NCI-H1417 (cell line): ENCODE data around the gene LYST.
"Not testable (repeated sequence)": the region's sequence is repeated elsewhere in the genome, so short reads cannot be mapped to it uniquely, and the experiment has no call there.

Experiments
- DNase-seq, 3 experiments: peaks; one replicate each; lab custom pipeline; 2025; lab: John Stamatoyannopoulos, UW

Gene LYST

GRCh38 chr1:235818632-235819136 lies 48.0 kb downstream of the LYST start:
- DNase-seq, result no peak

DNA sequence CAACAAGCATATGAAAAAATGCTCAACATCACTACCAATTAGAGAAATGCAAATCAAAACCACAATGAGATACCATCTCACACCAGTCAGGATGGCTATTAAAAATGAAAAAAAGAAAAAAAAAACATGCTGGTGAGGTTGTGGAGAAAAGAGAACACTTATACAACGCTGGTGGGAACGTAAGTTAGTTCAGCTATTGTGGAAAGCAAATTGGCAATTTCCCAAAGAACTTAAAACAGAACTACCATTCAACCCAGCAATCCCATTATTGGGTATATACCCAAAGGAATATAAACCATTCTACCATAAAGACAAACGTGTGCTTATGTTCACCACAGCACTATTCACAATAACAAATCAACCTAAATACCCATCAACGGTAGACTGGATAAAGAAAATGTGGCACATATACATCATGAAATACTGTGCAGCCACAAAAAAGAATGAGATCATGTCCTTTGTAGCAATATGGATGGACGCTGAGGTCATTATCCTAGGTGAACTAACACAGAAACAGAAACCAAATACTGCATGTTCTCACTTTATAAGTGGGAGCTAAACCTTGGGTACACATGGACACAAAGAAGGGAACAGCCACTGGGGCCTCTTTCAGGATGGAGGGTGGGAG lies 49.5 kb downstream of the LYST start:
- DNase-seq, result no peak

DNA sequence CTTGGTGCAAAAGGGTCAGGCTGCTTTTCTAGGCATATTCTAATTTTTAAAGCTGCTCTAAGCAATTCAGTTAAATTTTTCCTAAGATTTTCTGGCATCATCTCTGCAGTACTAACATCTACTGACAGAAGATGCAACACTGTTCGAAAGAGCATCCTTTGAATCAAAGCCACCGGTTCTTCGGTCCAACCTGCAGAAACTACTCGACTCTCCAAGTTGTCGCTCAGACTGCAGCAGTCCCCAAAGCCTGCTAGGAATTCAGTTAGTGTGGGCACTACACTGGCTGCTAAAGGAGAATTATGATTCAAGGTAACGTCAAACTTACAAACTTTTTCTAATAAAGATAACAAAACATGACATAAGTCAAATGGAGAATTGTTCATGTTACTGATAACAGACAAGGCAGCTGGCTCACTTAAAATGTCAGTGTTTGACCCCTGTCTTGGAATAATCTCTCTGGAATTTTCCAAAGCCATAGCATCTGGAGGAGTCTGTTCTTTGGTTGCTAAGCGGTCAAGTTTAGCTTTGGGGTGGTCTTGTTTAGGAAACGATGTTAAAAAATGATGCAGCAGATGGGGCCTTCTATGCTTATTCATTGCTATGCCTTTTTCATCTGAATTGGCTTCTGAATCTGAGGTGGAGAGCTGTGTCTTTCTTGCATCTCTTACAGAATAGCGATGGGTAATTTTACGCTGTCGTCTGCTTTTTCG lies 56.9 kb downstream of the LYST start:
- no peak for DNase-seq

DNA sequence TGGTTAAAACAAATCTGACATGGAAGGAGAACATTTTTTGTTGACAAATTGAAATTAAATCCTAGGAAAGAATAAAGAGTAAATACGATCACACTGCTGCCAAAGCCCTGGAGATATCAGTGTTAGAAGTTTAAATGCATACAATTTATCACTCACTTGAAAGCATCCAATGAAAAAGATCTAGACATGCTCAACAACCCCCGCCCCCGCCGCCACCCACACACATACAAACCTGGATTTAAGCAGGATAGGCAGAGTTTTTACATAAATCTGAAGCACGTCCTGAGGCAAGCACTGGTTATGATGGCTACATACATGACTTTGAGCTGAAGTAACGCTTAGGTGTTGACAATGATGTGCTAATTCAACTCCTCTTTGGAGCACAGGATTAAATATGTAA lies 58.5 kb downstream of the LYST start:
- DNase-seq, result no peak

GRCh38 chr1:235806123-235806522 lies 60.6 kb downstream of the LYST start:
- DNase-seq, result no peak

DNA sequence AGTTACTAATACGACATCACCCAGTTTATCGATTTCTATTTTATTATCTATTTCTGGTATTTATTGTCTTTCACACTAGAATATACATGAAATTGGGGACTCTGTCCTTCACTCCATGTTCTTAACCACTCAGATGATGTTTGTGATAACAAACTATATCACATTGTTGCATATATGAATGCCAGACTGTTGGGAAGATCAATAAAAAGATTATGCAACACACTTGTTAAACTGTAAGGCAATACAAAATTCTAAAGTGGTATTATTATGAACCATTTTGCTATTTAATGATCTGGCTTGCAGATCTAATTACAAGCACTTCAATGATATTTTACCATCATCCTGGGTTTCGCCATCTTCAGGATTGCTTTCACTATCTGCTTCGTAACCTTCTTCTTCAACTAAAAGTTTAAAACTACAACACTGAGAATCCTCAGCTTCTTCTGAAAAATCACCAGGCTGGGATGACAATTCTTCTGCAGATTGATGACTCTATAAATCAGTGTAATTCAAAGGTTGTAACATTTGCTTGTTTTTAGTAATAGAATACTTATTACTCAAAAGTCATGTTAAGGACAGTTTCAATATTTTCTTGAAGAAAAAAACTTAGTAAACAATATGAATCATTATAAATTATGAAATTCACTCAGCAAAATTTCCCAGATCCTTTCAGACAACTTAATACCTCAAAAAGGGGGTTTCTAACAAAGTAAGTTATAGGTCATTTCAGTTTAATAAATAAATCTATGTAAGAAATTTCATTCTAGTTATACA lies 63.9 kb downstream of the LYST start:
- no peak for DNase-seq

DNA sequence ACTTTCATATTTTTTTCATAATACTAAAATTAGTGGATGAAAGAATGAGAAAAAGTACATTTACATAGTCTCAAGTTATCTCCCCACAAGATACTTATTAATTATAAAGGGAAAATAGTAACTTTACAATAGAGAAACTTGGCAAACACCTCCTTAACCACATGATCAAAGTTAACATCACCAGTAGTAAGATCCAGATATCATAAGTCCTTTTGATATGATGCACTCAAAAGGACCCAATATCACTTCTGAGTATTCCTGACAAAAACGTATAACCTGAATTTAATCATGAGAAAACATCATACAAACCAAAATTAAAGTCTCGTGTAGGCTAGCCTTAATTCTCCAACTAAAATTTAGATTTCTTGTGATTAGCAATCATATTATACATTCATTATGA lies 67.4 kb downstream of the LYST start:
- no peak for DNase-seq

DNA sequence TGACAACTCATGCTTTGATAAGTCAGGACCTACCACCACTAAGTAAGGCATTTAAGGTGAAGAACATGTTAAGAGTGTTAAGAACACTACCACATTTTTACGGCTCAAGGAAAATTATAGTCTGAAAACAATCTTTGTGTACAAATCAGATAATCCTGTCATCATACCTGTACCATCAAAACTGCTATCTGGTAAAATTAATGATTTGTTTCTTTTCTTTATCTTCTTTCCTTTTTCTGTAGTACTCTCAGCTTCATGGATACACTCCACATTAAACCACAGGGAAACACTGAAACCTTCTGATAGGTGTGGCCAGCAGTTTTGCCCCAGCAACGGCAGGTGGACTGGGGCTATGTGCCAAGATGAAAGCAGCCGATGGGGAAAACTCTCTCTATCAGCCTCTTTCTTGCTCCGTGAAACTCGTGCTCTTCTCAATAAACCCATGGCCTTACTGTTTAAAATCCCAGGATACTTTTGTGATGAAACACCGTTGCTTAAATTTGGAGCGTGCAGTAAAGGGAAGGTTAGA lies 75.1 kb downstream of the LYST start:
- no peak for DNase-seq

GRCh38 chr1:235790123-235790522 lies 76.6 kb downstream of the LYST start:
- no peak for DNase-seq

DNA sequence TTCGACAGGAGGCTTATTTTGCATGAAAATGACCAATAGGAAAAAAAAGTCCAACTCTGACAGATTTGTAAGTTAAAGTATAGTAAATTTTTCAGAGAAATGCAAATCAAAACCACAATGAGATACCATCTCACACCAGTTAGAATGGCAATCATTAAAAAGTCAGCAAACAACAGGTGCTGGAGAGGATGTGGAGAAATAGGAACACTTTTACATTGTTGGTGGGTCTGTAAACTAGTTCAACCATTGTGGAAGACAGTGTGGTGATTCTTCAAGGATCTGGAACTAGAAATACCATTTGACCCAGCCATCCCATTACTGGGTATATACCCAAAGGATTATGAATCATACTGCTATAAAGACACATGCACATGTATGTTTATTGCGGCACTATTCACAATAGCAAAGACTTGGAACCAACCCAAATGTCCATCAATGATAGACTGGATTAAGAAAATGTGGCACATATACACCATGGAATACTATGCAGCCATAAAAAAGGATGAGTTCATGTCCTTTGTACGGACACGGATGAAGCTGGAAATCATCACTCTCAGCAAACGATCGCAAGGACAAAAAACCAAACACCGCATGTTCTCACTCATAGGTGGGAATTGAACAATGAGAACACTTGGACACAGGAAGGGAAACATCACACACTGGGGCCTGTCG lies 80.3 kb downstream of the LYST start:
- DNase-seq, result not testable (repeated sequence)

DNA sequence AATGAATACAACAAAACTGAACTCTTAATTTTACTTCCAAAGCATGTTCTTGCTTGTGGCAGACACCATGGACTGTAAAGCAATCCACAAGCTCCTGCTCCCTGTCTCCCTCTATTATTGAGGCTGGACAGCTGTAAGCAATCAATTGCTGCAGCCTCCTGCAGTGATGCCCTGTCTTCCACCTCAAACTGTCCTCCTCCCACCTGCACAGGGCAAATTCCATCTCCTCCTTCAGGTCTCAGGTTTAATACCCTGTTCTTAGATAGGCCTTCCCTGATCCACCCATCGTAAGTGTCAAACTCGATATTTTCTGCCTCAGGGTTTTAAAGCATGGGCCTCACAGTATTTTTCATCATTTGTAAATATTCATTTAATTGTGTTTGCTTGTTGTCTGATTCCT lies 81.8 kb downstream of the LYST start:
- peak in 1 of 3 experiments; percentile 13 for DNase-seq

DNA sequence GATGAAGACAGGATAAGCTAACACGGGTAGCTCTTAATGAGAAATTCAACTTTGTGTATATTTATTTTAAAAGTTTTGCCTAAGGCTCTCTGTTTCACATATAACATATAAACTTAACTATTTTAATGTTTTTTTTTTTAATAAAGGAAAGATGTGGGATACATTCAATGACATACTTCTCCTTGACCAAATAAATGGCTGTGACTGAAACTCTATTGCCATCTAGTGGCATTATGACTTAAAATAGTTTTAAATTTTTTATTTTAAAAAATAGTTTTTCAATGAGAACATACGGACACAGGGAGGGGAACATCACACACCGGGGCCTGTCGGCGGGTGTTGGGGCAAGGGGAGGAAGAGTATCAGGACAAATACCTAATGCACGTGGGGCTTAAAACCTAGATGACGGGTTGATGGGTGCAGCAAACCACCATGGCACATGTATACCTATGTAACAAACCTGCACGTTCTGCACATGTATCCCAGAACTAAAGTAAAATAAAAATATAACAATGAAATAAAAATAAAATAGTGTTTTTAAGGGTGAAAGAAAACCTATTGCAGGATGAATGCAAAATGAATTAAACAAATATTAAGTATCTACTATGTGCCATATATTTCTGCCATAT lies 83.4 kb downstream of the LYST start:
- DNase-seq, result peak in 1 of 3 experiments; percentile 69

- no peak for DNase-seq
These were observed 84.1 kb downstream of the LYST start for GRCh38 chr1:235782601-235783000.

GRCh38 chr1:235781807-235782206 lies 84.9 kb downstream of the LYST start:
- no peak for DNase-seq

DNA sequence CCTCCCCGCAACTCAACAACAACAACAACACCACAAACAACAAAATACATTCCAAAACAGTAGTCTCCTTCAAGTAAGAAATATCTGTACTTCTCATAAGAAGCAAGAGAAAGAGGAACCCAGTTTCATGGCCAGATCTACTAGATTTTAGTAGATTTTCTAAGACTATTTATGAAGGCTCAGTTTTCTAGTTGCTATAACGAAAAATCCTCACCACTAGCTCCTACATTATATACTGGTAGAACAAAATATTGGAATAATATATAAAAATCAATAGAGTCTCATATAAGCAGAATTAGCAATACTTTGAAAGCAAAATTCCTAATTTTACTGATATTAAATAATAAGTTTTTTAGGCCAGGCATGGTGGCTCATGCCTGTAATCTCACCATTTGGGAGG lies 86.9 kb downstream of the LYST start:
- no peak for DNase-seq

- DNase-seq, result no peak
These were observed 90.3 kb downstream of the LYST start for GRCh38 chr1:235776396-235776795.

DNA sequence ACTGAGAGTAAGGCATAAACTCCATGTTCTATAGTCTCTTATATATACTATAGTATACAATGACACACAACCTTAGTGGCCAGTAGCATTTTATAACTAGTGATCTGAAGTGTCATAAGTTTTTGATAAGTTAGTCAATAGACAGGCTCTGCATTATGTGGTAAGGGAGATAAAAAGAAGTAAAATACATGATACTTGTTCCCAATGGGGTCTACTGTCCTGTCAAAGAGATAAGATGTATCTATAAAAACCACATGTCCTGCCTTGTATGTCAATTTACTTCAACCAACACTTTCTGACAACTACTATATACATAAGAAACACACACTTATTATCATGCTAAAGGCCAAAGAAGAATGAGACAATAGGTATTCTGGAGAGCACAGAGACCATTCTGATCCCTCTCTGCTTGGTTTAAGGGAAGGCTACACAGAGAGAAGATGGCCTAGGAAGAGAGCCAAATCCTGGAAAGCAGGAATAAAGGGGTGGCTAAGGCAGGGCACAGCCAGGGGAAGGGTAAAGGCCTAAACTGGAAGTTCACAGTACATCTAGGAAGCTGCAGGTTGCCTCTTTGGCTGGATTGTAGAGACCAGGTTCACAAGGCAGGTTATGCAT lies 91.4 kb downstream of the LYST start:
- no peak for DNase-seq

DNA sequence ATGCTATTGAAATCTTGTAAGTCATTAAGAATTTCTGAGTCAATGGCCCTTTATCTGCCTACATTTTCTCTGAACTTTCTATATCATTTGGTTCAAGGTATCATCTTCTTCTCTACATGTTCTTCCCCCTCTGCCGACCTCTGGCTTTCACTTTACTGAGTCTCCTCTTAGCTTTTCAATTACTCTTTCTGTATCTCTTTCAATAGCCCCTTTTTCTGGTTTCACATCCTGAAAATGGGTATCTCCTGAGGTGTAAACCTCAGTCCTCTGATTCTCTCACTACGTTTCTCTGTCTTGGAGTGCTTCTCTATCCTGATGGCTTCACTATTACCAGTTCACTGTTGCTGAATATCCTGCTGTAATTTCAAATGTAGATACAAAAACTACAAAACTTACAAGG lies 98.9 kb downstream of the LYST start:
- DNase-seq, result no peak

DNA sequence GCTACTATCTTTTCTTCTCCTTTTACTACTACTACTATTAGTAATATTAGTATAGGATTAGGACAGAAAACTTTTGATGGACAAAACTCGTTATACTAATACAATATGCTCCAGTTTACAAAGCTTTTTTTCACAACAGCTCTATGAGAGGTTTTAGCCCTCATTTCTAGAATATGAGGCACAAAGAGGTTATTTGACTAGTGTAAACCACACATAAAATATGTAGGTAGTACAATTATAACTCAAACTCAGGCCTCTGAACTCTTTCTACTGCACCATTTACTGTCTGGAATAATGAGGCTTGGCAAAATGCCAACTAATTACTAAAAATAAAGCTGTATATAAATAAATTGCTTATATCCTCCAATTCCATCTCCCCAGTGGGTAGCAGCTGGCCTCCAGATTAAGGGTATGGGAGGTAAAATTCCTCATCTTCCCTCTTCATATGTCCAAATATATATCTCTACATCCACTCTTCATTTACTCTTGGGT lies 99.9 kb downstream of the LYST start:
- peak in 1 of 3 experiments; percentile 8 for DNase-seq

DNA sequence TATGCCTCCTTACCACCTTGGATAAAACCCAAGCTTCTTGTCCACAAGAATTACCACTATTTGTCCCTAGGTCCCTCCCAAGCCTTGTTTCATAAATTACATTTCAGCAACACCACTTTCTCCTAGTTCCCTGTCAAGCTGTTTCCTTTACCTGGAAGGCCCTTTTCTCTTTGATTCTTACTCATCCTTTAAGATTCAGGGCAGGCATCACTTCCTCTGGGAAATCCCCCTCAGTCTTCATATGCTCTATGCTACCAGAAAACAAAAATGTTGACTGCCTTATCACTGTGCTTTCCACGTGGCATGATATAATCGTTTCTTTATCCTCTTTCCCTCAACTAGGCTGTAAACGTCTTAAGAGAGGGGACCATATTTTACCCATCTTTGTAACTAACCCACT lies 102.7 kb downstream of the LYST start:
- DNase-seq, result no peak

- DNase-seq, result no peak
These were observed 107.4 kb downstream of the LYST start for GRCh38 chr1:235759336-235759735.
